MCF 10A (cell line): ENCODE measurements around the gene OR6X1. TPM values are rescaled to one million over a fixed set of nuclear protein-coding genes. Genes with fewer than 3 reads are reported as not detected.

Experiments
- BruUV-seq: library from RNA; stranded (reverse); fragments of 400-500 nt; replicated peaks from 2 replicates; lab custom pipeline; 2021; lab: Mats Ljungman, UMichigan
- CTCF ChIA-PET: fragments of 300-600 bp; sonication (Branson Sonifier 250); formaldehyde crosslinking; extraction: SDS; loops from one replicate; lab custom pipeline; 2021; ENCODE audit warnings: antibody characterized with exemption, inconsistent platforms; lab: Yijun Ruan, JAX
- POLR2A ChIA-PET: fragments of 300-600, 350-650 bp; sonication (Branson Sonifier 250); formaldehyde crosslinking; extraction: SDS; loops from one replicate; lab custom pipeline; 2020; ENCODE audit warnings: antibody characterized with exemption, inconsistent platforms; lab: Yijun Ruan, JAX
- DNase-seq: peaks from one replicate; pipeline ENCODE4 v3.0.0-alpha.2; 2018; ENCODE audit not compliant: unreplicated experiment
- H3K27ac Mint-ChIP-seq: one replicate; pipeline ENCODE4 v1.8.0; 2022; ENCODE audit warnings: mild to moderate bottlenecking, low read depth, mixed read lengths; ENCODE audit not compliant: unreplicated experiment
- H3K27me3 Mint-ChIP-seq: one replicate; pipeline ENCODE4 v1.8.0; 2022; ENCODE audit warnings: mixed read lengths; ENCODE audit not compliant: insufficient read depth, unreplicated experiment
- H3K36me3 Mint-ChIP-seq: one replicate; pipeline ENCODE4 v1.8.0; 2022; ENCODE audit warnings: mild to moderate bottlenecking, moderate library complexity, mixed read lengths; ENCODE audit not compliant: insufficient read depth, unreplicated experiment
- H3K4me1 Mint-ChIP-seq: one replicate; pipeline ENCODE4 v1.8.0; 2022; ENCODE audit warnings: mixed read lengths; ENCODE audit not compliant: insufficient read depth, unreplicated experiment
- H3K4me3 Mint-ChIP-seq: one replicate; pipeline ENCODE4 v1.8.0; 2022; ENCODE audit warnings: mild to moderate bottlenecking, moderate library complexity, mixed read lengths; ENCODE audit not compliant: unreplicated experiment
- H3K9me3 Mint-ChIP-seq: one replicate; pipeline ENCODE4 v1.8.0; 2022; ENCODE audit warnings: mixed read lengths; ENCODE audit not compliant: unreplicated experiment
- intact Hi-C: fragments of 100-400 bp; cut with micrococcal nuclease; formaldehyde crosslinking; loops from 2 replicates; pipeline ENCODE4 v1.14.1; 2022
- total RNA-seq: library from RNA; stranded (reverse); gene quantifications from 2 replicates; pipeline ENCODE4 v1.2.3, GENCODE V29; 2022
- TF ChIP-seq, protein P1 (sequence below): fragments of 200-600 bp; IDR thresholded peaks from one replicate; pipeline ENCODE4 v1.8.0; 2022; ENCODE audit warnings: antibody characterized with exemption, mild to moderate bottlenecking; ENCODE audit not compliant: unreplicated experiment

Gene OR6X1
- total RNA-seq, 1 experiment from 2014 or later, result not detected

DNA sequence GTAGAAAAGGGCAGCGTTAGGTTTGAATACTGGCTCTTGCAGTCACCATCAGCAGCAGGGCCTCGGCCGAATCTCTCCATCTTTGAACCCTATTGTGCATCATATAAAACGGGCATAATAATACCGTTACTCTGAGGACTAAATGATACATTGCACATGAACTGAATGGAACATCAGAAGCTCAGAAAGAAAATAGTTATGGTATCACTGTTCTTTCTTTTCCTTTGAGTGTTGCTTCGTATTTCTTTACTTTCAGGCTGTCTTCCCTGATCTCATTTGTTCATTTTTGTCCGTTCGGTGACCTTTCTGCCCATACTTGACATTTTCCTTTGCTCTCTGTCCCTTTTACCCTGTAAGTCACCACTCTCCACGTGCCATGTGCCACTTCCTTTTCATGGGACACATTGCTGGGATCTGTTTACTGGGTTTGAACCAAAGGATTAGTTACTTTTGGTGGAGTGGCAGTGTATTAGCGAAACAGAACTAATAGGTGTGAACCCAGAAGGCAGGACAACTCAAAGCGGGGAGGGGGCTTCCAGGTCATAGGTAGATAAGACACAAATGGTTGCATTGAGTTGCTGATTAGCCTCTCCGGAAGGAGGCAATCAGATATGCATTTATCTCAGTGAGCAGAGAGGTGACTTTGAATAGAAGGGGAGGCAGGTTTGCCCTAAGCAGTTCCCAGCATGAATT lies 12.1 kb downstream of the OR6X1 start:
- H3K4me1 Mint-ChIP-seq, result peaks cover 13% of the 10 kb centered on the region
- H3K27me3 Mint-ChIP-seq, result no peaks in the 10 kb centered on the region
- peak overlapping the region; percentile 89 for H3K4me3 Mint-ChIP-seq
- ChIA-PET CTCF (interaction anchor here (0.6 to 0.7 kb wide), 2 partner anchors 16 to 1016 kb away, joined by 3 read pairs; no protein-coding TSS in a partner anchor), POLR2A (interaction anchor here (0.6 to 1.4 kb wide), 6 partner anchors 13 to 227 kb away, joined by 3 to 5 read pairs (median 4); no protein-coding TSS in a partner anchor)
- intact Hi-C loops, result loop anchor here (5.0 to 10.0 kb wide), 3 partner anchors 230 to 453 kb away; no protein-coding TSS in a partner anchor
- TSS peak; percentile 61 for BruUV-seq
- TF ChIP-seq, protein P1, sequence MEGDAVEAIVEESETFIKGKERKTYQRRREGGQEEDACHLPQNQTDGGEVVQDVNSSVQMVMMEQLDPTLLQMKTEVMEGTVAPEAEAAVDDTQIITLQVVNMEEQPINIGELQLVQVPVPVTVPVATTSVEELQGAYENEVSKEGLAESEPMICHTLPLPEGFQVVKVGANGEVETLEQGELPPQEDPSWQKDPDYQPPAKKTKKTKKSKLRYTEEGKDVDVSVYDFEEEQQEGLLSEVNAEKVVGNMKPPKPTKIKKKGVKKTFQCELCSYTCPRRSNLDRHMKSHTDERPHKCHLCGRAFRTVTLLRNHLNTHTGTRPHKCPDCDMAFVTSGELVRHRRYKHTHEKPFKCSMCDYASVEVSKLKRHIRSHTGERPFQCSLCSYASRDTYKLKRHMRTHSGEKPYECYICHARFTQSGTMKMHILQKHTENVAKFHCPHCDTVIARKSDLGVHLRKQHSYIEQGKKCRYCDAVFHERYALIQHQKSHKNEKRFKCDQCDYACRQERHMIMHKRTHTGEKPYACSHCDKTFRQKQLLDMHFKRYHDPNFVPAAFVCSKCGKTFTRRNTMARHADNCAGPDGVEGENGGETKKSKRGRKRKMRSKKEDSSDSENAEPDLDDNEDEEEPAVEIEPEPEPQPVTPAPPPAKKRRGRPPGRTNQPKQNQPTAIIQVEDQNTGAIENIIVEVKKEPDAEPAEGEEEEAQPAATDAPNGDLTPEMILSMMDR, result no peak
- H3K27ac Mint-ChIP-seq, result peak overlapping the region; percentile 87
- H3K9me3 Mint-ChIP-seq, result no peaks in the 10 kb centered on the region
- peaks cover 18% of the 10 kb centered on the region for H3K36me3 Mint-ChIP-seq
- DNase-seq, result no peak

DNA sequence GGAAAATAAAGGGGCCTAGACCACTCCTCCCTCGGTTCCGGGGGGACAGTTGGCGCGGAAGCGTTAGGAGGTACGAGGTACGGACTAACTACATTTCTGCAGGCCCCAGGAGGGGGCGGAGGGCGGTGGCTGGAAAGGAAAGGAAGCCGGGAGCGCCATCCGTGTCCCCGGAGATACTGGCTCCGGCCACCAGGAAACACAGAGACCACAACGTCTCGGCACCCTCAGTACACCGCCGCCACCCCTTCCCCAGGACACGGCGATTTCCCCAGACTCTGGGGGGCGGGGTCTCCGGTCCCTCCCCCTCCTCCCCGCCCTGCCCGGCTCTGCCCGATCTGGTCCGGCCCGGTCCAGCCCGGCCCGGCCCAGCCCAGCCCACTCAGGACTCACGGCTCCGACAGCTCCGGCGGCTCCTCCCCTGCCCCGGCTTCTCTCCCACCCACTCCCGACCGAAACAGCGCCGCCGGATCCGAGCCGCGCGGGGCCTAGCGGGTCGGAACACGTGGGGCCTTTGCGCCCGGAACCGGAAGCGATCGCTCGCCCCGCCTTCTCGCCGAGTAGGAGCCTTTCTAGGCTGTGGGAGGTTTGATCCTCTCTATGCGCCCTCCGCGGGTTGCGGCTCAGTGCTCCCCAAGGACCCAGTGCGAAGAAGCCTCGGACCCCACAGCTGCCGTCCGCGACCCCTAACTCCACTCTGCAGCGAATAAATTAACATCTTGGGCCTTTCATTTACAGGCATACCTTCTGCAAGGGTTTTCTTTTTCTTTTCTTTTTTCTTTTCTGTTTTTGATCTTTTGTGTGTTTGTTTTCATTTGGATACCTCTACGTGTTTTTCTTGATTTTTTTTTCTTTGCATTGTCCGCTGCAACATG lies 12.9 kb downstream of the OR6X1 start, which contains the start of gene ZNF202:
TSS of gene ZNF202 (minus strand) at position 502 of the 872 bp plus-strand sequence. CDS start 10,772 bp downstream, outside the sequence.
- DNase-seq, result peak; percentile 91
- peaks cover 21% of the 10 kb centered on the region for H3K36me3 Mint-ChIP-seq
- TF ChIP-seq, protein P1, result no peak
- intact Hi-C loops, result loop anchor here (5.0 to 10.0 kb wide), 3 partner anchors 231 to 453 kb away; no protein-coding TSS in a partner anchor
- H3K9me3 Mint-ChIP-seq, result no peaks in the 10 kb centered on the region
- no TSS peak for BruUV-seq
- CTCF ChIA-PET, result interaction anchor here (0.5 to 1.2 kb wide), 5 partner anchors 33 to 736 kb away, joined by 3 to 7 read pairs (median 3); no protein-coding TSS in a partner anchor
- peak within 1 kb of the TSS; percentile 87 for H3K27ac Mint-ChIP-seq
- H3K27me3 Mint-ChIP-seq, result no peaks in the 10 kb centered on the region
- POLR2A ChIA-PET, result interaction anchor here (0.7 to 1.7 kb wide), 8 partner anchors 17 to 300 kb away, joined by 3 to 5 read pairs (median 4); partner anchors contain the start of gene OR10G7
- H3K4me1 Mint-ChIP-seq, result peaks cover 13% of the 10 kb centered on the region
- H3K4me3 Mint-ChIP-seq, result peak within 1 kb of the TSS; percentile 89

DNA sequence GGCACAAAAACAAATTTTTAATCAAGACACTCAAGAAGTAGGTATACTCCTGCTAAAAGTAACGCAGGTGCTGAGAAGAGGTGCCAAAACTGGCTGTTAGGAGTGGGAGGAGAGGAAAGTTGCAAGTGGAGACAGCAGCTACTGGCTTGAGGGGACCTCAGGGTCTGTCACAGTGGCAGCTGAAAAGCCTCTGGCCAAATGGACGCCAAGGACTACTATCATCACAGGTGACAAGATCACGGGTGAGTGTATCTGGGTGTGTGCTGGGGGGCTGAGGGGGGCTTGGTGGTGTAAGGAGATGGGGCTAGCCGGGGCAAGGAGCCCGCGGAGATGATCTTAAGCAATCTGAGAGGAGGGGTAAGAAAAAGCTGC lies 13.5 kb downstream of the OR6X1 start:
- POLR2A ChIA-PET, result interaction anchor here (0.7 to 1.7 kb wide), 7 partner anchors 15 to 300 kb away, joined by 3 to 5 read pairs (median 3); partner anchors contain the start of gene OR10G7
- Mint-ChIP-seq H3K4me3 (peak overlapping the region; percentile 89), H3K4me1 (peaks cover 13% of the 10 kb centered on the region), H3K27ac (peak overlapping the region; percentile 87), H3K27me3 (no peaks in the 10 kb centered on the region), H3K36me3 (peaks cover 21% of the 10 kb centered on the region), H3K9me3 (no peaks in the 10 kb centered on the region)
- CTCF ChIA-PET, result interaction anchor here (0.5 to 1.2 kb wide), 6 partner anchors 32 to 737 kb away, joined by 3 to 7 read pairs (median 4); no protein-coding TSS in a partner anchor
- TF ChIP-seq, protein P1, result no peak
- intact Hi-C loops, result loop anchor here (5.0 to 10.0 kb wide), 3 partner anchors 232 to 454 kb away; no protein-coding TSS in a partner anchor
- peak; percentile 25 for DNase-seq
- BruUV-seq, result no TSS peak
